Germinal center (tissue), 1 donor: ENCODE data around the gene NELFCD.
"Not testable (repeated sequence)": the region's sequence is repeated elsewhere in the genome, so short reads cannot be mapped to it uniquely, and the experiment has no call there.

Experiments
- DNase-seq: peaks from one replicate; pipeline ENCODE4 v3.0.0; 2012; ENCODE audit warnings: mixed read lengths, low spot score

The NELFCD gene

DNA sequence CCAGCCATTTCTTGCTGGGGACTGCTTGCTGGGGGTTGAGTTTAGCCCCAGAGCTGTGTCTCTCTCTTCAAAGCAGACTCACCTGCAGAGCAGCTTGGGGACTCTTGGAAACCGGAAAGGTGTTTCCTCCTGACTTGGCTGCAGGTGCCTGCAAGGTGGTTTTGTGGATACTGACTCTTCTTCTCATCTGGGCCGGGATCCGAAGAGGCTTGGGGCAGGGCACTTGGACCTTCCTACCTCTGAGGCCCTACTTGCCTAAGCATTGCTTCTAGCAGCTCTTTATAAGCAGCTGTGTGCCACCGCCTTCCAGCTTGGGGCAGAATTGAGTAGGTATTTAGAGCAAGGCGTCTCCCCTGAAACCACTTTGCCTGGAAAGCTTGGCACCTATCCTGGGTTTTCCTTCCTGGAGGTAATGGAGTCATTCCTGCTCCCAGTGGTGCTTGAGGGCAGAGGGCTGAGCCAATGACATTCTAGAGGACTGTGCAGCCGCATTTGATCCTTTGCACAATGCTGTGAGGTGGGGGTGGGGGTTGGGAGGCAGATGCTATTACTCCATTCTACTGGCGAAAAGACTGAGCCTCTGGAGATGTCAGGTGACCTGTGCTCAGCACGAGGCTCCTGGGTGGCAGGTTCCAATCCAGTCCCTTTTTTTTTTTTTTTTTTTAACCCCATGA, 29.4 kb downstream of the NELFCD start:
- DNase-seq: no peak

DNA sequence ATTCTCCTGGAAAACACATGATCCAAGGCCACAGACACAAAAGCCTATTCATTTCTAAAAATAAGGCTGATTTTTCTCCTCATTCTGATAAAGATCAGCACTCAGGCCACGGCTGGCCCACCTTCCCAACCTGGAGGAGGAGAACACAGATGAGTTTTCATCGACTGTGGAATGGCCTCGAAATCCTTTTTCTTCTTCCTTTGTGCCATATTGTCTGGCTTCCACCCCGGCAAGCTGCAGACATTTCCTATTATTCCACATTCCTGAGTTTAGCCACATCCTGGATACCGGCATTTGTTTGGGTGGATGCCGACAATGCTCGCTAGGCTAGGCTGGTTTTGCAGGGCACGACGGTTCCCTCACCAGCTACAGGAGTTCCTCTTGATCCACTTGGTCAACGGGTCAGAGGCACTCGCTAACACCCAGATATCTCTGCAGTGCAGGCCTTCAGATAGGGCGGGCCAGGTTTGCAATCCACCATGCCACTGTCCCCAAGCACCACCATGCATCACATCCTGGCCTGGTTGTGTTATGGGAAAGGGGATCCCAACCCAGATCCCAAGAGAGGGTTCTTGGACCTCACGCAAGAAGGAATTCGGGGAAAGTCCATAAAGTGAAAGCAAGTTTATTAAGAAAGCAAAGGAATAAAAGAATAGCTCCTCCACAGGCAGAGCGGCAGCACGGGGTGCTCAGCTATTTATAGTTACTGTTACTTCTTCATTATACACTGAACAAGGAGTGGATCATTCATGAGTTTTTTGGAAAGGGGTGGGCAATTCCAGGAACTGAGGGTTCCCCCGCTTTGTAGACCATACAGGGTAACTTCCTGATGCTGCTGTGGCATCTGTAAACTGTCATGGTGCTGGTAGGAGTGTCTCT, 30.2 kb downstream of the NELFCD start:
- no peak for DNase-seq

DNA sequence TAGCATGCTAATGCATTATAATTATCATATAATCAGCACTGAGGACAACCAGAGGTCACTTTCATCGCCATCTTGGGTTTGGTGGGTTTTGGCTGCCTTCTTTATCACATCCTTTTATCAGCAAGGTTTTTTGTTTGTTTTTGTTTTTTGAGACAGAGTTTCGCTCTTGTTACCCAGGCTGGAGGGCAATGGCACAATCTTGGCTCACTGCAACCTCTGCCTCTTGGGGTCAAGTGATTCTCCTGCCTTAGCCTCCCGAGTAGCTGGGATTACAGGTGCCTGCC, 30.8 kb downstream of the NELFCD start:
- not testable (repeated sequence) for DNase-seq

DNA sequence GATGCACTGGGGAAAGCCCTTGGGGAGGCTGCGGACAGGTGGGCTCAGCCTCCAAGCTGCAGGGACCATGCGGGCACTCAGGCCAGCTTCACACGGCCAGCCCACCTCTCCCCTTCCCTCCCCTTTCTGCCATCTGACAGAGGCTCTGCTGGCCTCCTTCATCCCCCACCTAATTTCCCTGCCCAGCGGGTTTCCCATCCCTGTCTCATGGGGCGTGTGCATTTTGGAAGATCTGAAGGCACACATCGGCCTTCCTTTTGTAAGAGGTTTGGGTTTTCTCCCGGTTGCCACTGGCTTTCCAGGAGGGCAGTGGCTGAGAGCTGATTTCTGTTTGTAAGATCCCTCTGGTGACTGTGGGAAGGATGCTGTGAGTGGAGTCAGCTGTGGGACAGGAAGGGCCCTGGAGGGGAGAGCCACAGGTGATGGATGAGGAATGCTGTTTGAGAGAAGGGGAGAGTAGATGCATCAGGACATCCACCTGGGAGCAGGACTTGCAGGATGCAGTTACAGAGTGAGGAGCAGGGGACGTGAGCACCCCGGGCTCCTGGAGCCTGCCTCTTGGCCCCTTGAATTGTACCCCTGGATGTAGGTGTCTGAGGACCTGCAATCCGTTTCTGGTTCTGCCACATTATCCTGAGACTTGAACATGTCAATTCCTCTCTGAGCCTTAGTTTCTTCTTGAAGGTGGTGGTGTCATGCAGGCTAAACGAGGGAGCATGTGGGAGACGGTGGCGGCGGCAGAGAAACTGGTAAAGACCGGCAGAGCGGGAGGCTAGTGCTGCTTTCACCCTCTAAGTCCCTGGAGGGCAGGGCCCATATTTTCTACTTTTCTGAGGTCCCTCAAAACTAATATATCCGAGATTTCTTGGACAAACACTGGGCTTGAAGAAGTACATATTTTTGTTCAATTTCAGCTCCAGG, 32.2 kb downstream of the NELFCD start:
- no peak for DNase-seq

DNA sequence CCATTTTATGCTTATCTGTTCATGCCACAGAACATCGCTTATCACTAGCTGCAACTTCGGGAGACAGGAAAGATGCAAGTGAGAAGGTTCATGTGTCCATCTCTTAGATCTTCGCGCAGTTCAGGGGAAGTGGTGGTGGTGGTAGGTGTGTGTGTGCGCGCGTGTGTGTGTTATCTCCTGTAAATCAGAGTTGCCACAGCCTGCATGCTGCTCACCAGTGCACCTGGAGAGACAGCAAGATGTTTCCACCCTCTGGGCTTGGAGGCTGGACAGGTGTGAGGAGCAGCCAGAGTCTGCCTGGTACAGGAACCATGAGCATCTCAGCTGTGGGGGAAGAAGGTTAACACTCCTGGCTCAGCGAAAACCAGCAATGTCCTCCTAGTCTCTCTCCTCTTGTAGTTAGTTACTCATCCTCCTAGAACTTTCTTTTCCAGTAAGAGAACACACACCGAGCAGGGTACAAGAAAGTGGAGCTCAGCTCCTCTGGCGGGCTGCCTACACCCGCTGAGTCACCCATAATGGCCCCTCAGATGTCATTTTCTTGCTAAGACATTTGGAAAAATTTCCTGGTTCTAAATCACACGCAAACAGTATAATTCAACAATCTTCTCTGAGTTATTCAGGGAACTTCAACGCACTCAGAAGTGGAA, 33.0 kb downstream of the NELFCD start:
- no peak for DNase-seq

DNA sequence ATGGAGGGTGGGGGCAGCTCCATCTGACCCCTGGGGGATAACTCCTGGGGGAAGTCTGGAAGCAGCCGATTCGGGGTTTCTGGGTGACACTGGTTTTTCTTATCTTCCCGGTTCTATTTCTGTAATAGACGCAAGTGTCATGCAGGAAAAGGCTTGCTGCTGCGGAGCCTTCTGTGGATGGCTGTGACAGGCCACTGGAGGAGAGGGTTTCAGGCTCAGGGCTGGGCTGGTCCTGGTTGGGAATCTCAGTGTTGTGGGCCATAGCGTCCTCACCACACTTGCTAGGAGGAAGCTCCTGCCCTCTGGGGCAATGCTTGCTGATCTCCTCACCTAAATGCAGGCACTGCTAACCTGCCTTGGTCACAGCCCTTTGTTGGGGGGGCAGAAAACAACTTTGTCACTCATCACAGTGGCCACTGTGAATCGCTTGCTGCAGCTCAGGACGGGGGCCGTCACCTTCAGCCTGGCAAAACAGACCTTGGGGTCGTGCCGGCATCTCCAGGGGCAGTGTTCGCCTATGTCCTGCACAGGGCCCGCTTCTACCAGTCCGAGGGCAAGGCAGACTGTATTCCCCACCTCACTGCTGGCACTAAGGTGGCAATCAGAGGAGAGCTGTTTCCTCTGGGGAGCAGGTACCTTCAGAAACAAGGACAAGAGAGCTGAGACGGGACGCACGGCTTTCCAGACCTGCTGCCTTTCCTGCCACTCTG, 33.8 kb downstream of the NELFCD start:
- no peak for DNase-seq

DNA sequence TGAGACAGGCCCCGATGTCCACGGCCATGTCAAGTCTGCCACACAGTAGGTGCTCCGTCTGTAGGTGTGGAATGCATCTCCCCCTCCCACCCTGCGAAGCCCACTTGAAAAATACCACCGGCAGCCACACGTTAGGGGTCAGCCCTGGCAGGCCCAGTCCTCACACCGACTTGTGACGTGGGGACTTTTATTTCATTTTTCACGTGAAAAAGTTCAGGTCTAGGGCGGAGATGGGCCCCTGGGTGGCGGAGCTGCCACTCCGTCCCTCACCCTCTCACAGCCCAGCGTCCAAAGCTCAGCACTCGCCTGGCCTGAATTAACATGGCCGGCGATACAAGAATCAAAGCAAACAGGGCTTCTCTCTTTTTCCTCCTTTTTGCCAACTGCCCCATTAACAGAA, 34.4 kb downstream of the NELFCD start:
- no peak for DNase-seq

DNA sequence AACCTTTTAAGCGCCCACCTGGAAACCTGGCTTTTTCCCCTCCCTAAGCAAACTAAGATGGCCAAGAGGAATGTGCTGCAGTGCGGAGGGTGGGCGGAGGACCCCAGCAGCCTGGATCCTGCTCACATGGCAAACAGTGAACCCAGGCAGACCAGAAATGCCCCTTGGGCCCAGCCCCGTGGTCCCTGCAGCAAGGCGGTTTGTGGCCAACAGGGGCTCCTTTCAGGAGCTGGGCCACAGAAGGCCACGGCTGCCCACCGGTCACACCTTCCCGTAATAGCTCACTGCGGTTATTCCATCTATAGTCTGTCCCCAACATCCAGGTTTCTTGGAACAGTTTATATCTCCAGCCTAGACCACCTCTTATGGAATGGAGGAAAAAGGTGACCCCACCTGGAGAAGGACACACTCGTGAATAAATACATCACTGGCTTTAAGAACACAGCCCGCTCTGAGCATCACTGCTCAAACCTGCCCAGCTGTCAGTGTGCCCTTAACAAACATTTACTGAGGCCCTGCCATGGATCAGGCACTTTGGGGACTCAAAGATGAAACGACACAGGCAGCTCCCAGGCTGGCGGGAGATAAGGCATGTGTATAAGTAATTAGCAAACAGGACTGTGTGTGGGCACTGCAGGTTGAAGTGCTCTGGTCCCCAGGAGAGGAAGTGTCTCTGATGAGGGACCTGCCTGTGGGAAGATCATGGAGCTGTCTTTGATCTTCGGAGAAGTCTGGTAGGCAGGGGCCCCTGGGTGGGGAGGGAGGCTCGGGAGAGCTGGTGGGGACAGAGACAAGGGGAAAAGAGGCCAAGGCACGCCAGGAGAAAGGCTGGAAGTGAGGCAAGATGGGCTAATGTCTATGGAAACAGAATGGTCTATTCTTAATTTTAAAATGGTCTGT, 35.0 kb downstream of the NELFCD start:
- no peak for DNase-seq

DNA sequence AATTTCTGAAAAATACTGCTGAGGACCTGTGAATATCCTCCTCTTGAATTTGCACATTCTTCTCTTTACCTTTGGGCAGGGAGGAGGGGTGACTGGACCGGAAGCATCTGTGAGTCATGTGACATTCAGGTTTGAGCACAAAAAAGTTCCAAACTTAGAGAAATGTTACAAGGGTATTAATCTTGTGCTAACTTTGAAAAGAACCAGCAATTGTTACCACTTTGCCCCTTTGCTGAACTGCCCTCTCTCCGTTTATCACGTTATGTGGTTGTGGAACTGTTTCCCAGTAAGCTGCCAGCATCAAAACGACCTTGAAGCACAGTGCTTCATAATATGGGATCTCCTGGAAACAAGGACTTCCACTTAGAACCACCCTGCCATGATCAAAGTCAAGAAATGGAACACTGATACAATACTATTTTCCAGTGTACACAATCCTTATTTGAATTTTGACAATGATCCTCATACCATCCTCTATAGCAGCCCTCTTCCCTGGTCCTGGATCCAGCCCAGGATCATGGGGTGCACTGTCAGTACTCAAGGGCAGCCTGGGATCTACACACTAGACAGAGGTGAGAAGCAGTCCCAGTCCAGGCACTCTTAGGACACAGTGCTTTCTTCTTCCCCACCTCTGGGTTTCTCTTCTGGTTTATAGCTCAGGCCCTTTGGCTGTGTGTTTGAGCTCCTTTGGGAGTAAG, 35.9 kb downstream of the NELFCD start:
- DNase-seq: peak; percentile 30

DNA sequence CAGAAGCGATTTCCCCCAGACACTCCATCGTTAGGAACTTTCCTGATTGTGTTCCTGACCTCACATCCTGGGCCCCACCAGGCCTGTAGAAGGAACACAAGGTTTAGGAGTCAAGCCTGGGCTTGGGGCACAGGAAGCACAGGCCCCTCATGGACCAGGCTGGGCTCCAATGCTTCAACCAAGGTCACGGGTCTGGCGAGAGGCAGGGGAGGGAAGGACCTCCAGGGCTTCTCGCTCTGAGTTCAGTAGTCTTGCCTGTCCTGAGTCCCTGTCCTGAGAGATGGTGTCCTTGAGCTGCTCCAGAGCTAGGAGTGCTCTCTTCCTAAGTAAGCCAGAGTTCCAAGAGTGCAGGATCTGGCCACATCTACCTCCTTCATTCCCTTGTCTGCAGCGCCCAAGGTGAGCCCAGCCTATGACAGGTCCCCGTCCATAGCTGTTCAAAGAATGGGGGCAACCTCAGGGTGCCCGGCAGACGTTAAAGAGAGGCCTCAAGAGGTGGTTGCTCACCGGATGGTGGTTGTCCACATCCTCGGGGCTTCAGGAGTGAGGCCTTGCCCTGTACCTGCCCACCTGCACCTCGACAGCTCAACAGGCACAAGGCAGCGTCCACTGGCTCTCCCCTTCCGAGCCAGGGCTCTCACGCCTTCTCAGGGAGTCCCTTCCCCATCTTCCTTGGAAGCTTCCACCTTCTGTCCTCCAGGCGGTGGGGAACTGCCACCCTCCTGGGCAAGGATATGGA, 36.6 kb downstream of the NELFCD start:
- DNase-seq: no peak

DNA sequence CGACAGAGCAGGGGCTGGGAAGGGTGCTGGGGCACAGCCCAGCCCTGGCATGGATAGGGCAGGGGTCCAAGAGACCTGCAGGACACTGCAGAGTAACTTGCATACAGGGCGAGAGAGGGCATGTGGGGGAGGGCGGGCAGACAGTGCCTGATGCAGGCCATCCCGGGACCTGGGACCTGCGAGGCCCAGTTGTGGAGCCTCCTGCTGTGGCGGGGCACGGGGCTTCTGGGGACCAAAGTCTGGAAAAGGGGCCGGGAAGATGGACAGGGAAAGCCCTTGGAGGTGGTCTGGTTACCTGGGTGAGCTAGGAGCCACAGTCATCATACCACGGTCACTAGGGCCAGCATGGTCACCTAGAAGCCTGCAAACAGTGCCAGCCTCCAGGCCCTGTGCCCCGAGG, 37.8 kb downstream of the NELFCD start:
- no peak for DNase-seq

DNA sequence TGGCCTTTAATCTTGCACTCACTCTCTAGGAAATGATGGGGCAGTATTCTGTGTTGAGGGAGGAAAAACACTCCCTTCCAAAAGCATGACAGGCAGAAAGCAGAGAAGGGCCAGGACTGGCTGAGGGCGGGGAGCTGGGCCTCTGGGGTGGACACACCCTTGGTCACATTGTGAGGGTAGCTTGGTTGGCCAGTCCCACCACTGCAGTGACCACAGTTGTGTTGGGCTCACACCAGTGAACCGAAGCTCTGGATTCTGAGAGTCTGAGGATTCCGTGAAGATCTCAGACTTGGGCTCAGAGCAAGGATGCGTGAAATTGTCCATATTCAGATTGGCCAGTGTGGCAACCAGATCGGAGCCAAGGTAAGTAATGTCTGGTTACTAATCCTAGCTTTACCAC, 38.2 kb downstream of the NELFCD start, which contains the start of gene TUBB1:
Gene TUBB1, plus strand, starts transcription at position 213 of the 400 bp plus-strand sequence. Its CDS starts 94 bp downstream, at position 307.
- DNase-seq: no peak

DNA sequence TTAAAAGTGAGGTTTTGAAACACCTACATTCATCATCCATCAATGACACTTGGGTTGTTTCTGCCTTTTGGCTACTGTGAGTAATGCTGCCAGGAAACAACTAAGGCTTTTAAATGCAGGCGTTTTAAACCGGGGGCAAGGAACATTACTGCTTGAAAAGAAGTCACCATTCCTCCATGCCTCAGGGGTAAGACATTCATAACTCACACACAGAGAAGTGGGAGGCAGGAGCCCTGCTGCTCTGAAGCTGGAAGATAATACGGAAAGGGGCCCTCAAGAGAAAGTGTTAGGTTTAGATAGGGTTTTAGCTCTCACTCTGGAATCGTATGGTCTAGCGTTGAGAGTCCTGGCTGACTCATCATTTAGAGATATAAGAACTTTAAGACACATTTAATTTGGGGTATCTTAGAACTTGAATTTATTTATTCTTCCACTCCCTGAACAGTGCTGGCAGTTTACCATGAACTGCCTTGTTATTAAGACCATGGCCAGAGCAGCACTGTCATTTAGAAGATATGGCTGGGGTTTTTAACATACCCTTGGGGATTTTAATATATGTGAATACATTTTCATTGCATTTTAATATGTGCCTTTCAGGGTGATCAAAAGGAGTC, 40.0 kb downstream of the NELFCD start:
- DNase-seq: no peak

DNA sequence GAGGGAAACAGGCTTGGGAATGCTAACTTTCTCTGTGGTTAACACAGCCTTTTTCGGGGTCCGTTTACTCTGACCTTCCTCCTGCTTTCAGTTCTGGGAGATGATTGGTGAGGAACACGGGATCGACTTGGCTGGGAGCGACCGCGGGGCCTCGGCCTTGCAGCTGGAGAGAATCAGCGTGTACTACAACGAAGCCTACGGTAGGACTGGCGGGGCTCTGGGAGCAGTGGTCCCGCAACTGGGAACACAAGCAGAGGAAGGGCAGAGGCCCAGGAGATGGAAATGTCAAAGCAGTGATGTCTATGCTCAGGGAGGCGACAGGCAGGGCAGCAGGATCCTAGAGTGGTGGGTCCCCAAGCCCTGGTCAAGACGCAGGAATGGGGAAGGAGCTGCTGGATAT, 41.7 kb downstream of the NELFCD start:
- no peak for DNase-seq

DNA sequence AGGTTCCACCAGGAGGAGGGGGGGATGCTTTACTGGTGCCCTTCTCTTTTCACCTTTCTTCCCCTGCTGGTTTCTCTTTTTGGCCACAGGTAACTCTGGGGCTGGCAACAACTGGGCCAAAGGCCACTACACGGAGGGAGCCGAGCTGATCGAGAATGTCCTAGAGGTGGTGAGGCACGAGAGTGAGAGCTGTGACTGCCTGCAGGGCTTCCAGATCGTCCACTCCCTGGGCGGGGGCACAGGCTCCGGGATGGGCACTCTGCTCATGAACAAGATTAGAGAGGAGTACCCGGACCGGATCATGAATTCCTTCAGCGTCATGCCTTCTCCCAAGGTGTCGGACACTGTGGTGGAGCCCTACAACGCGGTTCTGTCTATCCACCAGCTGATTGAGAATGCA, 42.6 kb downstream of the NELFCD start:
- DNase-seq: no peak

DNA sequence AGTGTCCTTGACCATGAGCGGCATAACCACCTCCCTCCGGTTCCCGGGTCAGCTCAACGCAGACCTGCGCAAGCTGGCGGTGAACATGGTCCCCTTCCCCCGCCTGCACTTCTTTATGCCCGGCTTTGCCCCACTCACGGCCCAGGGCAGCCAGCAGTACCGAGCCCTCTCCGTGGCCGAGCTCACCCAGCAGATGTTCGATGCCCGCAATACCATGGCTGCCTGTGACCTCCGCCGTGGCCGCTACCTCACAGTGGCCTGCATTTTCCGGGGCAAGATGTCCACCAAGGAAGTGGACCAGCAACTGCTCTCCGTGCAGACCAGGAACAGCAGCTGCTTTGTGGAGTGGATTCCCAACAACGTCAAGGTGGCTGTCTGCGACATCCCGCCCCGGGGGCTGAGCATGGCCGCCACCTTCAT, 43.1 kb downstream of the NELFCD start:
- no peak for DNase-seq

DNA sequence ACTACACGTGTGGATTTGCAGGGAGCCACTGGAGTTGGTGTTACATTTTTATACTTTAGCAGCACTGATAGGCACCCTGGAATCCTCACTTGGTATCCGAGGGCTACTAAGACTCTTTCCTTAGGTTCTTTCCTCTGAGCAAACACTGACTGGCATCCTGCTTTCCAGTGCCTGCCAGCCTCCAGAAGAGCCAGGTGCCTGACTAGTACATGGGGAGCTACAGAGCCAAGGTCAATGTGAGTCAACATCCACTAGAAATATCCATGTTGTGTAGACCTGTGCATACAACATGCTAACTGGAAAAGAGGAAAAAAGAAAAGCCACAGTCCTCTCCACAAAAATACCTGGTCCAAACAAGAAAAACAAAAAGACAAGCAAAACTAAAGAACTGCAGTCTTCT, 44.0 kb downstream of the NELFCD start:
- no peak for DNase-seq

DNA sequence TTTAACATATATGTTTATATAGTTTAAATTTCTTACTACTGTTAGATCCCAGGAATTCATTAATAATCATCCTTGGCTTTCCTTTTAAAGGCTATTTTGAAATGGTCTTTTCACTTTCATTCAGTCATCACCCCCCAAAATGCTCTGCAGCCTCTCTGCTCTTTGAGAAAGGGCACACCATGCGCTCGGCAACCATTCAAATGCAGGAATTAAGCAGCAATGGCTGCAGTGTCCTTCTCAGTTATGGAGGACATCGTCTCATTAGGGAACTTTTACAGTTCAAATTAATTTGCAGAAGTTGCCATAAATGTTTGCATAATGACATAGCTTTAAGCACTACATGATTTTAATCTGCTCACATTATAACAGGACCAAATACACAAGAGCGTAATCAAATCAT, 44.5 kb downstream of the NELFCD start:
- DNase-seq: no peak
